ENCODE data around the gene ABHD14A. TPM values are rescaled to one million over a fixed set of nuclear protein-coding genes. Genes with fewer than 3 reads are reported as not detected.

ABHD14A gene
- total RNA-seq, 3 donors from 2014 or later: 6.3 to 14.8 (median 9.1) TPM

DNA sequence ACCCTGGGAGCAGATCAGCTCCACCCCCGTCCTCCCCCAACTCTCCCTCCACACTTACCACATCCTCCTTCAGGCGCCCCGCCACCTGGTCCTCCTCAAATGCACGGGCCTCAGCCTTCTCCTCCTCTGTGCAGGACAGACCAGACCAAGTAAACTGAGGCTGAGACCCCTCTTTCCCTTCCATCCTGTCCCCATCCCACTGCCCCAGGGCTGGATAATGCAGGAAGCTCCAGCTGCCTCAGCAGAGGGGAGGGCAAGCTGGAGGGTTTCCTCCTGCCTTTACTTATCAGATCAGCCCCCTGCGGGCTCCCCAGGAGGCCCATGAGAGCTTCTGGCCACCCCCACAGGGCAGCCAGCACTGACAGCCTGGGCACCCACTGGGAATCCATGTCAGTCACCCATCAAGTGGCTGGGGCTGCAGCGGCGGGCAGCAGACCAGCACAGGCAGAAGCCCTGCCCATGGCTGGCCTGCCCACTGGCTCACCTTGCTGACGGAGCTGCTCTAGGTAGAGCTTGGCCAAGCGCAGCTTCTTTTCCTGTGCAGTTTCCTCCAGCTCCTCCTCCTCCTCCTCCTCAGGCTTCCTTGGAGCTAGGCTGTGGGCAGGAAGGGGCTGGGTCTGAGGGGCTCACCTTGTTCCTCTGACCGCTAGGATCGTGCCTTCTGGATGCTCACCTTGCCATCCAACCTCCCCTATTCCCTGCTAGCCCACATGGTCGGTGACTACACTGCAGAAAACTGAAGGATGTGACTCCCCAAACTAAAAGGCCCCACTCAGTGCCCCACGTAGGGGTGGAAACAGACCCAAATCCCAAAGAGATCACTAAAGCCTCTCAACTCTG lies 37.0 kb upstream of the ABHD14A start:
- ATAC-seq (no peak), DNase-seq (no peak)
- intact Hi-C loops (cut with DNase I, micrococcal nuclease): no loop called here
- no peaks in the 10 kb centered on the region for H3K9me3 ChIP-seq
- H3K4me3 ChIP-seq: no peak overlapping the region
- H3K4me1 ChIP-seq (ENCODE audit: low read depth): peaks cover 17% of the 10 kb centered on the region
- TF ChIP-seq, protein P1, sequence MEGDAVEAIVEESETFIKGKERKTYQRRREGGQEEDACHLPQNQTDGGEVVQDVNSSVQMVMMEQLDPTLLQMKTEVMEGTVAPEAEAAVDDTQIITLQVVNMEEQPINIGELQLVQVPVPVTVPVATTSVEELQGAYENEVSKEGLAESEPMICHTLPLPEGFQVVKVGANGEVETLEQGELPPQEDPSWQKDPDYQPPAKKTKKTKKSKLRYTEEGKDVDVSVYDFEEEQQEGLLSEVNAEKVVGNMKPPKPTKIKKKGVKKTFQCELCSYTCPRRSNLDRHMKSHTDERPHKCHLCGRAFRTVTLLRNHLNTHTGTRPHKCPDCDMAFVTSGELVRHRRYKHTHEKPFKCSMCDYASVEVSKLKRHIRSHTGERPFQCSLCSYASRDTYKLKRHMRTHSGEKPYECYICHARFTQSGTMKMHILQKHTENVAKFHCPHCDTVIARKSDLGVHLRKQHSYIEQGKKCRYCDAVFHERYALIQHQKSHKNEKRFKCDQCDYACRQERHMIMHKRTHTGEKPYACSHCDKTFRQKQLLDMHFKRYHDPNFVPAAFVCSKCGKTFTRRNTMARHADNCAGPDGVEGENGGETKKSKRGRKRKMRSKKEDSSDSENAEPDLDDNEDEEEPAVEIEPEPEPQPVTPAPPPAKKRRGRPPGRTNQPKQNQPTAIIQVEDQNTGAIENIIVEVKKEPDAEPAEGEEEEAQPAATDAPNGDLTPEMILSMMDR (IDR thresholded peaks at IDR 0.05): no peak
- H3K36me3 ChIP-seq (ENCODE audit: low read depth): peaks cover 9% of the 10 kb centered on the region

DNA sequence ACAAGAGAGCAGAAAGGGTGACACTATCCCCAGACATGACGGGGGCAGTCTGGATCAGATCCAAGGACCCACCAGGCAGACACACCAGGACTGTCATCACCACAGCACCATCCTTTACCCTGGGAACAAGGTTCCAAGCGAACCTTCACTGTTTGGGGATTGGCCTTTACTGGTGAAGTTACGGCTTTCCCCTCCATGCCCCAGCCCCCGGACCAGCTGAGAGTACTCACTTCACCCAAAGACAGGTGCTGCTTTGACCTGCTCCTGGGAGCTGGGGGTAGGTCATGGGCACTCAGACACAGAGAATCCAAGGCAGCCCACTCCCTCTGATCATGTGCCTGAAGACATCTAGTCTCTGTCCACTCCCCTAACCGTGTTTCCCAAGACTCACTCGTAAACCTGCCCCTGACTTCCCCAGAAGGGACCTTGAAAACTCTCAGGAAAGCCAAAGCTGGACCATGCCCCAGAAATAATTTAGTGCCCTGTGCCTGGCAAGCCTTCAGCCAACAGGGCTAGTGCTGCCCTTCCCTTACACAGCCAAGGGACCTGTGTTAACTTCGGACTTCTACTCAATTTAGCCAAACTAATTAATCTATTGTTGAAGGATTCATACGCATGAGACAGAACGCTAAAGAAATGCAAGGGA lies 36.0 kb upstream of the ABHD14A start:
- Histone ChIP-seq H3K4me1 (ENCODE audit: low read depth) (peaks cover 22% of the 10 kb centered on the region), H3K9me3 (no peaks in the 10 kb centered on the region), H3K36me3 (ENCODE audit: low read depth) (peaks cover 9% of the 10 kb centered on the region), H3K4me3 (no peak overlapping the region)
- ATAC-seq (no peak), DNase-seq (no peak)
- intact Hi-C loops (cut with DNase I, micrococcal nuclease): no loop called here
- TF ChIP-seq, protein P1 (IDR thresholded peaks at IDR 0.05): no peak

DNA sequence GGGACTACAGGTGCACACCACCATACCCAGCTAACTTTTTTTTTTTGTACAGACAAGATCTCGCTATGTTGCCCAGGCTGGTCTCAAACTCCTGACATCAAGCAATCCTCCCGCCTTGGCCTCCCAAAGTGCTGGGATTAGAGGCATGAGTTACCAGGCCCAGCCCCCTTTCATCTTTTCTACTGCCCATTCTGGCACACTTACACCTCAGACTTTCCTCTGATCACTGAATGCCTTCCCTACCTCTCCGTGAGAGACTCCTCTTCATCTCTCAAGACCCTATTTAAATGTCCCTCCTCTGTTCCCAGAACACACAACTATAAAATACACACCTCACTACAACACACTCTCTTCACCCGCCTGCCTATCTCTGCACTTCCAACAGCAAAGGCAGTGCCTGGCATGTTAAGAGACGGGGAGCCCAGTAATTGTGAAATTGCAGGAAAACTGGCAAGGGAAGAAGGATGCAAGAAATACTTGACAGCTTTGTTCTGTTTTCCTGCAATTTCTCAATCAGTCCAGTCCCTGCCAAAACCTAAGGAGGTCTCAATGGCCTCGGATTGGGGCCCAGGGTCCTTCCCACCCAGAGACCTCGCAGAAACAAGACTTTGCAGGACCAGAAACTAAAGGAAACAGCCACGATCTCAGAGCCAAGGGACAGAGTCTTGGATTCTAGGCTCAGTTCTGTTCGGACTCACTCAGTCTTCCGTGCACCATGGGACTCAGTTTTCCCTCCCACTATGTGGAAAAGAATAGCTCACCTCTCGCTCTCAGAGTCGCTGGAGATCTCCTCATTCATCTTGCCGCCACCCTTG lies 34.0 kb upstream of the ABHD14A start:
- H3K9me3 ChIP-seq: no peaks in the 10 kb centered on the region
- TF ChIP-seq, protein P1 (IDR thresholded peaks at IDR 0.05): no peak
- peaks cover 22% of the 10 kb centered on the region for H3K4me1 ChIP-seq (ENCODE audit: low read depth)
- no peak for ATAC-seq
- peaks cover 9% of the 10 kb centered on the region for H3K36me3 ChIP-seq (ENCODE audit: low read depth)
- no peak overlapping the region for H3K4me3 ChIP-seq
- intact Hi-C loops (cut with DNase I, micrococcal nuclease): no loop called here
- no peak for DNase-seq

DNA sequence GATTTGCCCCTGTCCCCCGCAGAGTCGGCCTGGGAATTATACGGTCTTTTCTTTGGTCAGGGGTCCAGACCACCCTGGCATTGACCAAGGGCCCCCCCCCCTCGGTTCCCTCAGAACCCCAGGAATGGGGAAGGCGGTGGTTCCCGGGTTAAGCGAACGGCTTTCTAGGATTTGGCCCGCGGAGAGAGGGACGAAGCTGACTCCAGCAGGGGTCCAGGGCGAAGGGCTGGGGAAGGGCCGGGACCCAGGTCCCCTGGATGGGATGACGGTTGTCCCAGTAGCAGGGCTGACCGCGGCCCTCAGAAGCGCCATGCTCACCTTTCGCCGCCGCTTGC lies 33.4 kb upstream of the ABHD14A start:
- ATAC-seq: no peak
- H3K36me3 ChIP-seq (ENCODE audit: low read depth): peaks cover 9% of the 10 kb centered on the region
- TF ChIP-seq, protein P1 (IDR thresholded peaks at IDR 0.05): no peak
- H3K4me3 ChIP-seq: peak overlapping the region; percentile 72
- DNase-seq: no peak
- no peaks in the 10 kb centered on the region for H3K9me3 ChIP-seq
- intact Hi-C loops (cut with DNase I, micrococcal nuclease): no loop called here
- peaks cover 22% of the 10 kb centered on the region for H3K4me1 ChIP-seq (ENCODE audit: low read depth)

DNA sequence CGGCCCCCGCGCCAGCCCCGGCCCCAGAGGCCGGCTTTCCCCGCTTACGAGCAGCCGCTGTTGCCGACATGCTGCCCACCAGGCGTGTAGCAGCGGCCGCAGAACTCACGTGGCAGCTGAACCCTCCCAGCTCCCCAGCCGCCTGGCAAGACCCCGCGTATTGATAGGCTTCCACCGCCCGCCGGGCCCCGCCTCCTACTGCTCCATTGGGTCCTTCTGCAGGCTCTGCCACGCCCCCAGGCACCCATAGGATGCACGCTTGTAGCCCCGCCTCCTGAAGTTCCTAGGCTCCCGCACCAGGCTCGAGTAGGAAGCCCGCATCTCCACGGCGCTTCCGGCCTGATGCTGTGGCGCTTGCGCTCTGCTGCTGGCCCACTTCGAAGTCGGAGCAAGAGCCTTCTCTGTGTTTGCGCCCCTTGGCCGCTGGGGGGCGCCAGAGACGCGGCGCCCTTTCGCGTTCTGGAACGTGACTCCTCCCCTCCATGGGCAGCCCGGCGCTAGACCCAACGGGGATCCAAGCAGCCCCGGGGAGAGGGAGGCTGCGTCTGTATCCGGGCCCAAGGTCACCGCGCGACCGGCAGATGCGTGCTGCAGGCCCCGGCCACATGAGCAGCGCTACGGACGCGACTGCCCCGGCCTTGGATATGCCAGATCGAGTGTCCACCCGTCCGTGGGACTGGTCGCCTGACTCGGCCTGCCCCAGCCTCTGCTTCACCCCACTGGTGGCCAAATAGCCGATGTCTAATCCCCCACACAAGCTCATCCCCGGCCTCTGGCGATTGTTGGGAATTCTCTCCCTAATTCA lies 32.9 kb upstream of the ABHD14A start, which contains the start of the genes PARP3 and RRP9:
Gene PARP3 (plus strand): TSS at position 566 of the 805 bp plus-strand sequence. CDS start 993 bp downstream, outside the sequence.
Gene RRP9 (minus strand): TSS at position 107 of the 805 bp plus-strand sequence. CDS start 37 bp downstream, at position 70.
- H3K9me3 ChIP-seq: no peaks in the 10 kb centered on the region
- peak within 1 kb of the TSS; percentile 72 for H3K4me3 ChIP-seq
- H3K36me3 ChIP-seq (ENCODE audit: low read depth): peaks cover 7% of the 10 kb centered on the region
- ATAC-seq (peak; percentile 91), DNase-seq (peak; percentile 99 to 100 (median 100))
- intact Hi-C loops (cut with DNase I, micrococcal nuclease): no loop called here
- peaks cover 22% of the 10 kb centered on the region for H3K4me1 ChIP-seq (ENCODE audit: low read depth)
- TF ChIP-seq, protein P1 (IDR thresholded peaks at IDR 0.05): peak; percentile 99

Measured in mucosa of descending colon (tissue), 3 donors.